Measurements from ENCODE around the gene CLBA1. TPM values are rescaled to one million over a fixed set of nuclear protein-coding genes. Genes with fewer than 3 reads are reported as not detected.

CLBA1 gene
- polyA plus RNA-seq, 2 of the 4 experiments (the other 2 are of a cell fraction): 11.5 to 12.0 TPM

DNA sequence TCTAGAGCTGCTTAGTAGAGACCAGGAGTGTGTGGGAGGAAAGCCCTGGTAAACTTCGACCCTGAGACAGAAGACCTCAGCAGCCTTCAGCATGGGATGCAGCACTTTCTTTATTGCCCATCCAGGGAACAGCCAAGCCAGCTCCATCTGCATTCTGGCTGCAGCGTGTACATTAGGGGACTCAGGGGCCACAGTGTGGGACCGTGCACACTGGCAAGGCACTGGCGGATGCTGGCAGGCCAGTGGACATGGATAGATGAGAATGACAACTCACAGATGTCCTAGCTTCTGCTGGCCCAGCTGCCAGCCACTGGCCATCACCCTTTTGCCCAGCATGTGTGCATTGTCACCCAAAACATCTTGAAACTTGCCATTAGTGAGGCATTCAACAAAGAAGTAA lies 48.4 kb upstream of the CLBA1 start:
- H3K4me2 ChIP-seq: no peak overlapping the region
- ChIA-PET POLR2A (interaction anchor here (1.8 kb wide), 1 partner anchor 33 kb away, joined by 5 read pairs; no protein-coding TSS in a partner anchor), CTCF (interaction anchor here (0.6 to 8.8 kb wide), 7 partner anchors 14 to 249 kb away, joined by 3 to 86 read pairs (median 5); no protein-coding TSS in a partner anchor)
- DNase-seq (ENCODE audit: low read depth in 1 of 2, low spot score in 1 of 2) (no peak), FAIRE-seq (no peak), ATAC-seq (no peak)
- H3K4me1 ChIP-seq: peaks cover 7% of the 10 kb centered on the region; the same call in 1 of the 3 replicates
- H3K27ac ChIP-seq: no peak overlapping the region
- TF ChIP-seq TFCP2L1 (CRISPR knock-in tag; IDR thresholded peaks at IDR 0.05) (no peak), JUNB (IDR thresholded peaks at IDR 0.05) (no peak), RFX5 (IDR thresholded peaks at IDR 0.05) (no peak), ZSCAN20 (CRISPR knock-in tag; IDR thresholded peaks at IDR 0.05) (no peak), MAFK (IDR thresholded peaks at IDR 0.05; ENCODE audit: partially characterized antibody) (no peak)
- TF ChIP-seq, protein P1, sequence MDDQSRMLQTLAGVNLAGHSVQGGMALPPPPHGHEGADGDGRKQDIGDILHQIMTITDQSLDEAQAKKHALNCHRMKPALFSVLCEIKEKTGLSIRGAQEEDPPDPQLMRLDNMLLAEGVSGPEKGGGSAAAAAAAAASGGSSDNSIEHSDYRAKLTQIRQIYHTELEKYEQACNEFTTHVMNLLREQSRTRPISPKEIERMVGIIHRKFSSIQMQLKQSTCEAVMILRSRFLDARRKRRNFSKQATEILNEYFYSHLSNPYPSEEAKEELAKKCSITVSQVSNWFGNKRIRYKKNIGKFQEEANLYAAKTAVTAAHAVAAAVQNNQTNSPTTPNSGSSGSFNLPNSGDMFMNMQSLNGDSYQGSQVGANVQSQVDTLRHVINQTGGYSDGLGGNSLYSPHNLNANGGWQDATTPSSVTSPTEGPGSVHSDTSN (IDR thresholded peaks at IDR 0.05): no peak
- TF ChIP-seq, protein P2, sequence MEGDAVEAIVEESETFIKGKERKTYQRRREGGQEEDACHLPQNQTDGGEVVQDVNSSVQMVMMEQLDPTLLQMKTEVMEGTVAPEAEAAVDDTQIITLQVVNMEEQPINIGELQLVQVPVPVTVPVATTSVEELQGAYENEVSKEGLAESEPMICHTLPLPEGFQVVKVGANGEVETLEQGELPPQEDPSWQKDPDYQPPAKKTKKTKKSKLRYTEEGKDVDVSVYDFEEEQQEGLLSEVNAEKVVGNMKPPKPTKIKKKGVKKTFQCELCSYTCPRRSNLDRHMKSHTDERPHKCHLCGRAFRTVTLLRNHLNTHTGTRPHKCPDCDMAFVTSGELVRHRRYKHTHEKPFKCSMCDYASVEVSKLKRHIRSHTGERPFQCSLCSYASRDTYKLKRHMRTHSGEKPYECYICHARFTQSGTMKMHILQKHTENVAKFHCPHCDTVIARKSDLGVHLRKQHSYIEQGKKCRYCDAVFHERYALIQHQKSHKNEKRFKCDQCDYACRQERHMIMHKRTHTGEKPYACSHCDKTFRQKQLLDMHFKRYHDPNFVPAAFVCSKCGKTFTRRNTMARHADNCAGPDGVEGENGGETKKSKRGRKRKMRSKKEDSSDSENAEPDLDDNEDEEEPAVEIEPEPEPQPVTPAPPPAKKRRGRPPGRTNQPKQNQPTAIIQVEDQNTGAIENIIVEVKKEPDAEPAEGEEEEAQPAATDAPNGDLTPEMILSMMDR (IDR thresholded peaks at IDR 0.05): no peak
- TF ChIP-seq, protein P3, sequence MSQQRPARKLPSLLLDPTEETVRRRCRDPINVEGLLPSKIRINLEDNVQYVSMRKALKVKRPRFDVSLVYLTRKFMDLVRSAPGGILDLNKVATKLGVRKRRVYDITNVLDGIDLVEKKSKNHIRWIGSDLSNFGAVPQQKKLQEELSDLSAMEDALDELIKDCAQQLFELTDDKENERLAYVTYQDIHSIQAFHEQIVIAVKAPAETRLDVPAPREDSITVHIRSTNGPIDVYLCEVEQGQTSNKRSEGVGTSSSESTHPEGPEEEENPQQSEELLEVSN (IDR thresholded peaks at IDR 0.05; ENCODE audit: borderline replicate concordance, low read depth): no peak
- TF ChIP-seq, protein P4, sequence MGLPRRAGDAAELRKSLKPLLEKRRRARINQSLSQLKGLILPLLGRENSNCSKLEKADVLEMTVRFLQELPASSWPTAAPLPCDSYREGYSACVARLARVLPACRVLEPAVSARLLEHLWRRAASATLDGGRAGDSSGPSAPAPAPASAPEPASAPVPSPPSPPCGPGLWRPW (IDR thresholded peaks at IDR 0.05): no peak
- H3K9me3 ChIP-seq: no peaks in the 10 kb centered on the region
- WGBS (ENCODE audit: missing lambda C conversion rate): 94% methylated on average over 4 of the region's 4 CpGs
- no peak overlapping the region for H3K4me3 ChIP-seq

DNA sequence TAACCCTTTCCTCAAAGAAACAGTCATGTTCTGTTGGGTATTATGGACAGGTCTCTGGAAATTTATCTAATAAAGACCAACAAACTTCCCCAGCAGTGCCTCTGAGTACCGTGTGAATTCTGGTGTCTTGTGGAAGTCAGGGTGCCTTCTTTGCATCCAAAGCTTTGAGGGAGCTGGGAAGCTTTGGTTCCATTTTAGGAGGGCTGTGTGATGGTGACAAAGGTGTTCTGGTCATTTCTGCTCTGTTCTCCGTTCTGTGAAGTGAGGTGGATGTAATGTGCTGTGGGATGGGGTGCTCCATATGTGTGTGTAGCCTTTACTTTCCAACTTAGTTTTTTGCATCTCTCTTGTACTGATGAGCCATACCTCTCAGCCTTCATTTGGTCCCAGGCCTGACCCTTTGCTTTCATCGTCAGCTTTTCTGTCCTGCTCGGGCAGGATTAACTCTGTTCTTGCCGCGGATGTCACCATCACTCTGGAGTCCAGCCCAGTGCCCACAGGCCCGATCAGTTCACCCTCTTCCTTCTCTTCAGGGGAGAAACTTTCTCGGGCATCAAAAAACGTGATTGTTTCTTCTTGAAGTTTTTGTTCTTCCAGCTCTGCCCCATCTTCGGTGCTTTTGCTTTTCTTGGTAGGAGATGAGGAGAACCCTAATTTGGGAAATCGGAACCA lies 47.8 kb upstream of the CLBA1 start:
- Histone ChIP-seq H3K9me3 (no peaks in the 10 kb centered on the region), H3K4me2 (no peak overlapping the region), H3K4me1 (peaks cover 5% of the 10 kb centered on the region; the same call in 1 of the 3 replicates), H3K27ac (no peak overlapping the region), H3K4me3 (no peak overlapping the region)
- ChIA-PET POLR2A (interaction anchor here (1.8 kb wide), 1 partner anchor 33 kb away, joined by 5 read pairs; no protein-coding TSS in a partner anchor), CTCF (interaction anchor here (0.6 to 8.8 kb wide), 7 partner anchors 14 to 248 kb away, joined by 3 to 86 read pairs (median 5); no protein-coding TSS in a partner anchor)
- FAIRE-seq: no peak
- DNase-seq (ENCODE audit: low read depth in 1 of 2, low spot score in 1 of 2): no peak
- no peak for ATAC-seq
- TF ChIP-seq GATA3 (IDR thresholded peaks at IDR 0.05; ENCODE audit: borderline replicate concordance) (no peak), MAFK (IDR thresholded peaks at IDR 0.05; ENCODE audit: partially characterized antibody) (no peak), ESRRA (IDR thresholded peaks at IDR 0.05; ENCODE audit: borderline replicate concordance, low read length) (no peak)
- 84% methylated on average over 11 of the region's 11 CpGs for WGBS (ENCODE audit: missing lambda C conversion rate)

DNA sequence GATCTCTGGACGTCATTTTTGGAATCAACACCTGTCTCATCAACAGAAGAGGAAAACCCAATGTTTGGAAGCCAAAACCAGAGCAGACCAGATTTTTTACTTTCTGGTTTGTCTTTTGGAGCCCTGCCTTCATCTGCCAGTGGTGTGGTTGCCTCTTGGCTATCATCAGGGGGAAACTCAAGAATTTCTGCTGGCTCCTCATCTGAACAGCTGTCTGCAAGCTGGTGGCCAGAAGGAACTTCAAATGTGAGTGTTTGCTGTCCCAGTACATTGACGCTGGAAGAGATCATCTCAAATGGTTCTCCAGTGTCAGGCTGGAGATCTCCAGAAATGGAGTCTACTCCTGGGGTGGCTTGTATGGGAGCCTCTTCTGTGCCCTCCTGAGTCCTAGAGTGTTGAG lies 47.2 kb upstream of the CLBA1 start:
- TF ChIP-seq ESRRA (IDR thresholded peaks at IDR 0.05; ENCODE audit: borderline replicate concordance, low read length): no peak
- no peak for TF ChIP-seq ZSCAN20 (CRISPR knock-in tag; IDR thresholded peaks at IDR 0.05)
- no peak for TF ChIP-seq RAD21 (conservative IDR thresholded peaks at IDR 0.05 in 1 of 2, IDR thresholded peaks at IDR 0.05 in 1 of 2)
- no peak for TF ChIP-seq HOXB13 (CRISPR knock-in tag; IDR thresholded peaks at IDR 0.05; ENCODE audit: low read depth)
- no peak for TF ChIP-seq FOSB (CRISPR knock-in tag; IDR thresholded peaks at IDR 0.05)
- no peak for TF ChIP-seq EHMT2 (IDR thresholded peaks at IDR 0.05; ENCODE audit: low read depth)
- no peak for TF ChIP-seq EP300 (IDR thresholded peaks at IDR 0.05)
- TF ChIP-seq, protein P5, sequence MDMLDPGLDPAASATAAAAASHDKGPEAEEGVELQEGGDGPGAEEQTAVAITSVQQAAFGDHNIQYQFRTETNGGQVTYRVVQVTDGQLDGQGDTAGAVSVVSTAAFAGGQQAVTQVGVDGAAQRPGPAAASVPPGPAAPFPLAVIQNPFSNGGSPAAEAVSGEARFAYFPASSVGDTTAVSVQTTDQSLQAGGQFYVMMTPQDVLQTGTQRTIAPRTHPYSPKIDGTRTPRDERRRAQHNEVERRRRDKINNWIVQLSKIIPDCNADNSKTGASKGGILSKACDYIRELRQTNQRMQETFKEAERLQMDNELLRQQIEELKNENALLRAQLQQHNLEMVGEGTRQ (IDR thresholded peaks at IDR 0.05): no peak
- no peak for TF ChIP-seq GATA3 (IDR thresholded peaks at IDR 0.05; ENCODE audit: borderline replicate concordance)
- H3K4me2 ChIP-seq: no peak overlapping the region
- H3K27ac ChIP-seq: no peak overlapping the region
- no peak for ATAC-seq
- no peak overlapping the region for H3K4me3 ChIP-seq
- H3K4me1 ChIP-seq: 0 out of 3 replicates have a peak, but pooled peaks cover 3% of the 10 kb centered on the region
- ChIA-PET POLR2A (no interaction called here), CTCF (interaction anchor here (1.1 to 8.8 kb wide), 3 partner anchors 17 to 108 kb away, joined by 4 to 86 read pairs (median 50); no protein-coding TSS in a partner anchor)
- no peak for FAIRE-seq
- no peak for DNase-seq (ENCODE audit: low read depth in 1 of 2, low spot score in 1 of 2)
- no peaks in the 10 kb centered on the region for H3K9me3 ChIP-seq
- WGBS (ENCODE audit: missing lambda C conversion rate): 86% methylated on average over 2 of the region's 2 CpGs
